DMS153 treated with DMSO at 0.1 percent for 48 hours (cell line): ENCODE data around the gene GABRA6.

Source experiments
- DNase-seq: peaks from one replicate; lab custom pipeline; 2025; ENCODE audit not compliant: unreplicated experiment; lab: John Stamatoyannopoulos, UW

GABRA6 gene

DNA sequence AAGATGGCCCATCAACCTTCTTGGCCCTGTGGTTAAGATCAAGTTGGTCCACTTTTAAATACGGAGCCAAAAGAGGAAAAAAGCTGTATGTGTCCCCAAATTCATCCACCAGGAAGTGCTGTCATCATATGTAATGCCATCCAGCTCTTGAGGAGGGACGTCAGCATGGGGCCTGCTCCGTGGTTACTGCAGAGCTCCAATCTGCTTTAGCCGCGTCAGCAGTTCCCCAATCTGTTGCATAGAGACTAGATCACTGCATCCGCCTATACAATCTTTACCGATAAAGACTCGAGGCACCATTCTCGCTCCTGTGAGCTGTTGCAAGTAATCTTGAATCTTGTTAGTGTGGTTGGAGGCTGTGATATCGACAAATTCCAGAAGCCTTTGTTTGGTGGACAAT is 65.7 kb downstream of the GABRA6 start:
- DNase-seq: no peak
